Fibroblast of gingiva (primary cell): Measurements from ENCODE around the gene NALF2.

Source experiments
- DNase-seq: peaks from one replicate; pipeline ENCODE4 v3.0.0-alpha.2; 2011; ENCODE audit warnings: low read depth

The NALF2 gene

DNA sequence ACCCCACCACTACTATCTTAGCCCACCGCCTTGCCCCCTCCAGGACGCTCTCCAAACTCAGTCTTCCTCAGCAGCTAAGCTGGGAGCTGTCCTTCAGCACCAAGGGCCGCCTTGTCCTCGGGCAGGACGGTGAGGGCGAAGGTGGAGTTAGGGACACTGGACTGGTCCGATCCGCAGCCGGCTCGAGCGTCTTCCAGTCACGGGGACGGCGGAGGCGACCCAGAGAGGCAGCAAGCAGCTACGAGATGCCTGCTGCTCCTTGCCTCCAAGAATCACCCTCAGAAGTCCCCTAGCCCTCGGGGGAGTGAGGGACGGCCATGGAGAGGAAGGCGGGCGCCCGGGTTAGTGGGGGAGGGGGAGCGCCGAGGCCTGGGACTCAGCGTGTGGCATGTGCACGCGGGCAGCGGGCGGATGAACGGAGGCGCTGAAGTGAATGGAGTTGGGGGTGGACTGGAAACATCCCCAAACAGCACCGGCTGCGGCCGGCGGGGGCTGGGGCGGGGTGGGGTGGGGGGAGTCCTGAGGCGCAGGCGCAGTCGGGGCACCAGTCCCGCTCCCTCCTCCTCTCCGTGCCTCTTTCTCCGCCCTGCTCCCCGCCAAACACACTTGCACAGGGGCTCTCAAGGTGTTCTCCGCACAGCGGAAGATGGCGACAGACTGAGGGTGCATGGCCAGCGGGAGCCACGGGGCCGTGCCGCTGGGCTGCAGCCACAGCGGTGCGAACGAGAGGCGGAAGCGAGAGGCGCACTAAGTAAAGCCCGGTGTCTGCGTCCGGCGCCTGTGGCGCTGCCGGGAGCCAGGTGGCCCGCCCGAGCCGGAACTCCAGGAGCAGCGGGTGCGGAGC, at the start of gene NALF2:
Gene NALF2 (plus strand): TSS at position 545 of the 844 bp plus-strand sequence. CDS start 957 bp downstream, outside the sequence.
- DNase-seq = no peak

DNA sequence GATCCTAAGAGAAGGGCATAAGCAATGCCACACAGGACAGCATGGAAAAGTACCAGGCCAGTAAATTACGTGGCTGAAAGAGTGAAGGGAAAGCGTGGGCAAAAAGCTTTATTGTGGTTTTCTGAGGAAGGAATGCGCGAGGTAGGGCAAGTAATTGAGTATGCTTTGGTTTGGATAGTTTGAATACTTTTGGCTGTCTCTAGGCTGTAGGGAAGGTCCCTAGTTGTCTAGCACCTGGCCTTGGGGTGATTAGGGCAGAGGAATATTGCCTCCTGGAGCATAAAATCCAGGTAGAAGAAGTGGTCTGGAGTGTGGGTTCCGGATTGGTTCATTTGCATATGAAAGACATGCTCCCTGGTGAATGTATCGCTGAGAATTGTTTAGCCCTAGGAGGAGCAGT, 46.4 kb upstream of the NALF2 start:
- no peak for DNase-seq

DNA sequence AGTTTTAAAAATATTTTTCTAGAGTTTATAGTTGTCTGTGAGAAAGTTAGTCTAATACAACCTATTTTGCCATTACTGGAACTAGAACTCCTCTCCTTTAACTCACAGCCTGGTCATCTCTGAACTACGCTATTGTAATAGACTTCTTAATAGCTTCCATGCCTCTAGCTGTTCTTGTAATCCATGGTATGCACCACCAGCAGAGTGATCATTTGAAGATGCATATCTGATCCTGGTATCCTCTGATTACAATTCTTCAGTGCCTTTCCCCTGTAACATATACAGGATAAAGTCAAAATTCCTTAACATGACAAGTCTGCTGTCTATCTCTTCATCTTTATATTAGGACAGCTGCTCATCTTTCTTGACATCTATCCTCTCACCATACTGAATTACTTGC, 37.6 kb upstream of the NALF2 start:
- no peak for DNase-seq

DNA sequence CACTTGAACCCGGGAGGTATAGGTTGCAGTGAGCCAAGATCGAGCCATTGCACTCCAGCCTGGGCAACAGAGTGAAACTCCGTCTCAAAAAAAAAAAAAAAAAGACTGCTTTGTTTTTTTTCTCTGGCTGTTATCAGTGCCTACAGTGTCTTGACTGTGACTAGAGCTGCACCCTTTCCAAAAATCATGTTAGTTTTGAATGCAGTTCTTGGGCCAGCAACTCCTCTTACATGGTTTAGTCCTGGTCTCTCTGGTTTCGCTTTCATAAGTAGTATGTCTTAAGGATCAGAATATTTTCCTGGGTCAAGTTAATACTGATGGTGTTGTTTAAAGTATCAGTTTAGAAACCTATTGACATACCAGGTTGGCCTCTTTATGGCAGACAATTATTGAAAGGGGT, 34.2 kb upstream of the NALF2 start:
- DNase-seq = no peak

DNA sequence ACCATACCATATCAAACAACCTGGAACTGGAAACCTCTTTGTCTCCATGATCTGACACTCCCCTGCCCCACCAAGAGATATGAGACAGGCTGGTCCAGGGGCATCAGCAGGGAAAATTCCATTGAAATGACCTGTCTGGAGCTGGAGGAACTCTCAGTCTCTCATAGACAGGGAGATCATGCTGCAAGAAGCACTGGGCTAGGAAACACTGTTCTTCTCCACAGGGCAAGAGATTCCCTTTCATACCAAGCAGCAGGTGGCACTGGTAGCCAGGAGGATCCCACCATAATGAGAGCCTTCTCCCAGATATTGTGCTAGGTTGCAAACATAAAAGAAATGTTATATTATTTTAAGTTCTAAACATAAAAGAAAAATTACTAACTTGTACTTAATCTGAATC, 14.5 kb upstream of the NALF2 start:
- DNase-seq = no peak

DNA sequence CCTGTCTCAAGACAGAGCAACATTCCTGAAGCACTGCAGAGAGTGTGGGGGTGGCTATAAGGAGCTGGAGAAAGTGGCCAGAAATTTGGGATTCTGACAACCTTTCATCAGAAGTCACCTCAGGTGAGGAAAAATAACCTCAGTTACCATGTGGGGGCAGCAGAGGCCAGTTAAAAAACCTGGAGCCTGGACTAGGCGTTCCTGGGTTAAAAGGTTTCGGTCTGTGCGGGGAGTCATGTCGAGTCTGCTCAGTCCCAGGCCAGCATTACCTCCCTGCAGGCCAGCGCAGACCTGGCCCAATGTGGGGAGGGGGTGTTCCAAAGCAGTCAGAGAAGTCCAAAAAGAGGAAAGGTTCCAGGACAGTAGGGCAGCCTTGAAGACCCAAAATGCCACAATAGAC, 10.9 kb upstream of the NALF2 start:
- no peak for DNase-seq

DNA sequence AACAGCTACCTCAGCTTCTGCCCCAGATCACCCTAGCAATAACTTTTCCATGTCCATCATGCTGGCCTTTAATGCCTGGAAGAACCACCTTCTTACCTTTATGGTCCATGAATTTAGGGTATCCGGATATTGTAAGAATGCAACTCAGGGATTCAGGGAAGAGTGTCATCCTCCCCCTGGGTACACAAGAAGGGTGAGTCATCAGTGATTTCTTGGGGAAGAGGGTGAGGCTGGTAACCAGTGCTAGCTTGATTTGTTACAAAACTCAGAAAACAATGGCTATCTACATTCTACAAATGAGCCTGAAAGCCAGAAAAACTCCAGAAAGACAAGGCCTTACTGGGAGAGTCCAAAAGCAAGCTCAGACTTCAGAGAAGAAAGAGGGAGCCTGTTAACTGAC, 10.4 kb upstream of the NALF2 start:
- DNase-seq = no peak

DNA sequence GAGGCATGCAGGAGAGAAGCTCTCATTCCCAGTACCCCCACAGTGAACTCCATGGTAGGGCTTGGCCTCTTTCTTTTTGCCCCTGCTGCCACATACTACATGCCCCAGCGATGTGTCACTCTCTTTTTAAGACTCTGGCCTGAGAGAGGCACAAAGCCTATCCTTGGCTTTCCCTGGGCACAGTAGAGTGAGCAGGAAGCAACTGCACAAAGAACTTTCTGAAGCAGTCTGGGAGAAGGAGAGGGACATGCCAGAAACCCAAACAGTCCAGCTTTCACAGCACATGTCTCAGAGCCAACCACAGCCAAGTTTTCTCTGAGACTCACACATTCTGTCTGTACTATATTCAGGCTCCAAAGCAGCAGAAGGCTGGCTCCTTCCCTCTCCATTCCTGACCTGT, 7.9 kb upstream of the NALF2 start:
- no peak for DNase-seq

DNA sequence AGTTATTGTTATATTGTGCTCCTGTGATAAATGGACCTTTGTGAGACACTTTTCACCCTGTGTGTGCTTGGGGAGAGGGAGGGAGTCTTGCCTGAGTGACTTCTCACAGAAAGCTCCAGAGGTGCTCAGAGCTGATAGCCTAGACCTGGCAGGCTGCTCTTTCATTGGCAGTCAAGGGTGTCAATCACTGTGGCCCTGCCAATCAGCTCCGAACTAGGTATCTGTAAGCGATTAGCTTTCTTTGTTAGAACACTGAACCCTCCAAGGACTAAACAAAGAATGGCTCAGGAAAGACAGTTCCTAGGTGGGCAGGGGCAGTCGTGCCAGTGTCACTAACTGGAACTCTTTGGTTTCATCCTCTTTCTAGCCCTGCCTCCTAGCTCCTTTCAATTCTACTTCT, 2.7 kb upstream of the NALF2 start:
- DNase-seq = no peak

DNA sequence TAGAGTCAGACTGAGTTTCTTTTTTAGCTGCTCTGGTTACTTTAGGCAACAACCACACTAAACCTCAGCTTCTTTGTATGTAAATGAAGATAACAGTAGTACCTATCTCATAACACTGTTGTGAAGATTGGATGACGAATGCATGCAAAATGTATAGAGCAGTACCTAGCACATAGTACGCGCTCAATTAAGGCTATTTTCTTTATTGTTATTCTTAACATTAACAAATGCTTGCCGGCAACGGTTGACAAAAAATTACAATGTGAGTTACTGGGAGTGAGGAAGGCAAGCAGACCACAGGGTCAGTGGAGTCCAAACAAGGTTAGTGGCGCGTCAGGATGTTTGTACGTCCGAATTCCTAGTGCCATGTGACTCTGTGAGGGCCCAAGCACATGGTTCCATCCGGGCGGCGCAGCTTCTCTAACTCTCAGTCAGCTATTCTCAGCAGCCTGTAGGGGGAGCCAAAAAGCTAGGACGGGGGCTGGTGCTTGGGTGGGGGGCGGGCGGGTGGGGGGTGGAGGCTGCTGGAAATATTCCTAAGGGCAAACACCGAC, 821 bp upstream of the NALF2 start:
- DNase-seq = no peak

DNA sequence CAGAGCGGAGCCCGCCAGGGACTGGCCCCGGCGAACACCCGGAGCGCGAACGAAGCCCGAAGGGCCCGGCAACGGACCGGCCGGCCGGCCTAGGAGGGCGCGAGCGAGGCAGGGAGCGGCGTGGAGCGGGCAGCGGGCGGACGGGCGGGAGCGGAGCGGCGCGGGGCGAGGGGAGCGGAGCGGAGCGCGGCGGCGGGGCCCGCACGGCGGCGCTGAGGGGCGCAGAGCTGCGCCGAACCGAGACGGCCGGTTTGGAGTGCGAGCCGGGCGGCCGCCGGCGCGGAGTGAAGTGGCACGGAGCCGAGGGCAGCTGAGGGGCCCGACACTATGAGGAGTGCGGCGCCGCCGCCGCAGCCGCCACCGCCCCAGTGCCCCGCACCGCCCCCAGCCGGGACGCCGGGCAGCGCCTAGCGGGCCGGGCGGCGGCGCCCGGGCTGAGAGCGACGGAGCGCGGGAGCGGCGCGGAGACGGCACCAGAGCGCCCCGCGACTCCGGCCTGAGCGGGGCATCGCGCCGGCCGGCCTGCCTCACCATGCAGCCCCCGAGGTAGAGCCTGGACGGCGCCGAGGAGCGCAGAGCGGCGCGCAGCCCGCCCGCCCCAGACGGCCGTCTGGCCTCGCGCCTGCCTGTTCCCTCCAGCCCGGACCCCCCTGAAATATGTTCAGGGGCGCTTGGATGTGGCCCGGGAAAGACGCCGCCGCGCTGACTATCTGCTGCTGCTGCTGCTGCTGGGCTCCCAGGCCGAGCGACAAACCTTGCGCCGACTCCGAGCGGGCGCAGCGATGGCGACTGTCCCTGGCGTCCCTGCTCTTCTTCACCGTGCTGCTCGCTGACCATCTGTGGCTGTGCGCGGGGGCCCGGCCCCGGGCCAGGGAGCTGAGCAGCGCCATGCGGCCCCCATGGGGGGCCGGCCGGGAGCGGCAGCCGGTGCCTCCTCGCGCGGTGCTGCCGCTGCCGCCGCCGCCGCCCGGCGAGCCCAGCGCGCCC, 793 bp downstream of the NALF2 start:
- DNase-seq = no peak

DNA sequence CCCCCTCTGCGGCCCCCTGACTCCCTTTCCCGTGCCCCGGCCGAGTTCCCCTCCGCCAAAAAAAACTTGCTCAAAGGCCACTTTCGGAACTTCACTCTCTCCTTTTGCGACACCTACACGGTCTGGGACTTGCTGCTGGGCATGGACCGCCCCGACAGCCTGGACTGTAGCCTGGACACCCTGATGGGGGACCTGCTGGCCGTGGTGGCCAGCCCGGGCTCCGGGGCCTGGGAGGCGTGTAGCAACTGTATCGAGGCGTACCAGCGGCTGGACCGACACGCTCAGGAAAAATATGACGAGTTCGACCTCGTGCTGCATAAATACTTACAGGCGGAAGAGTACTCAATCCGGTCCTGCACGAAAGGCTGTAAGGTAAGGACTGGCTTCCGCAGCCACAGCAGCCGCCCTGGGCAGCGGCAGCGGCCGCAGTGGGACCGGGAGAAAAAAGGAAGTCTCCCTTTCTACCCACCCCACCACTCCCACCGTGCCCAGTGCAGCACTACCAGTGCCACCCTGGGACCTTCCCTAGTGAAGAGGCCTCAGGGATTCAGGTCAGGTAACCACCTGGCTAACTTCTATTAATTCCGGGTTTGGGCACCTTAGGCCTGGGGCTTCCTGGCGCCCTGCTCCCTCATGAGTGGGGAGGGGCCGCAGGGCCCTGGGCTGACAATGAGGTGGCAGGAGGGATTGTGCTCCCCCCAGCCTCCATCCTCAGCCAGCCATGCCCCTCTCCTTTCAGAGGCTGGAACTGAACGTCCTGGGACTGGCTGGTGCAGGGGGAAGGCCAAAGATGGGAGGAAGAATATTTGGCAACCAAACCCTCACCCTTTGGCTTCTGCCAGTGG, 1.9 kb downstream of the NALF2 start:
- no peak for DNase-seq

DNA sequence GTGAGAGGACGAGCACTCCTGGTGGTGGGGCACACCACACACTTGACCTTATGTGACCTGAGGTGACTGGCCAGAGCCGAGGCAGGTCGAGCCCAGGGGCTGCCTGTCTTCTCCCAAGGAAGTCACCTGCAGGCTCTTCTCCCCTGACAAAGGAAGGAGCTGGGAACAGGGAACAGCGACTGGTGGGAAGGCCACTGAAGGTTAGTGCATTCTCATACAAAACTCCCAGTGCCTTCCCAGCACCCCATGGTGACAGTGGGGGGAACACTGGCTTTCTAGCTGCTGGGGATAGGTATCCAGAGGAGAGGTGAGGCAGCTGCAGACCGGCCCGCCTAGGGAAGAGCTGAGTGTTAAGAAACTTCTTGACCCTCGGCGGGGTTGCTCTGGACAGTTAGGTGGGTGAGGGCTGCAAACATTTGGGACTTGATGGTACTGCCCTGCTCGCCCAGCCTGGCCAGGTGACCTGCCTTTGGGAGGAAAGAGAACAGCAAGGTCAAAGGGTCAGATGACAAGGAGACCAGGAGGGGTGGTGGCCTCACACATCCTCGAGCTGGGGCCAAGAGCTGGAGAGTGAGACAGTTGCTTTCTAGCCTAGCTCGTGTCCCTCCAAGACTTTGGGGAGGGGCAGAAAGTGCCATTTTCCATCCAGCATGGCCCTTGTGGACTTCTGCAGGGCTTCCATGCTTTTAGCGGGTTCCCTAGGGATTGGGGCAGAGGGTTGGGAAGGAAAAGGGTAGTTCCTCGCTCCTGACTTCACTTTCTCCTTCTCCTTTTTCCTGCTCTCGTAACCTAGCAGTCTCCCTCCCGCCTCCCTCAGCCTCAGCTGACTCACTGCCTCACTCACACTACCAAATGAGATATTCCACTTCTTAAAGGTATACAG, 2.7 kb downstream of the NALF2 start:
- no peak for DNase-seq

DNA sequence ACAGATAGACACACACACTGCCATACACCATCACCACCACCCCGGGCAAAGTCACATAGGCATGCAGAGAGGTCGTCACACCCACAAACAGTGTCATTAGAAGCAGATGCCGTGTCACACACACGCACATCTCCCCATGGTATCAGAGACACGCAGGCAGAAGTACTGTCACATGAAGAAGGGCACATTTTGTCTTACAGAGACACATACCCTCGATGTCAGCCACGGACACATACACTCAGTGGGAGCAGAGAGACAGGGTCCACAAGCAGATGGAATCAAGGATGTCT, 3.3 kb downstream of the NALF2 start:
- DNase-seq = no peak

DNA sequence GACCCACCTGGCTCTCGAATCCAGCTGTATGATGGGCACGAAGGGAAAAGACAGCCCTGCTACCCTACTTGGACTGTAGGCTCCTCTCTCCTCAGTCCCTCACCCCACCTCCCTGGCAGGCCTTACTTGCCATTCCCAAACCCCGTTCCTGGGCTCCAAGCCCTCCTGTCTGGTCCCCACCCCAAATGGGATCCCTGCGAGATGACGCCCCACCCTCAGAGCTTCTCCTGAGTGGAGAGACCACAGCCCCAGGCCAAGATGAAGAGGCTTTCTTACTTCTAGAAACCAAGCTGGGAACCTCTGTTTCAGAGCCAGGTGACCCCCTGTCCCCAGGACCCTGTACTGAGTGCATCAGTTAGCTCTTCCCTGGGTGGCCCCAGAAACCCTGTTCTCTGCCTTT, 4.5 kb downstream of the NALF2 start:
- DNase-seq = no peak

DNA sequence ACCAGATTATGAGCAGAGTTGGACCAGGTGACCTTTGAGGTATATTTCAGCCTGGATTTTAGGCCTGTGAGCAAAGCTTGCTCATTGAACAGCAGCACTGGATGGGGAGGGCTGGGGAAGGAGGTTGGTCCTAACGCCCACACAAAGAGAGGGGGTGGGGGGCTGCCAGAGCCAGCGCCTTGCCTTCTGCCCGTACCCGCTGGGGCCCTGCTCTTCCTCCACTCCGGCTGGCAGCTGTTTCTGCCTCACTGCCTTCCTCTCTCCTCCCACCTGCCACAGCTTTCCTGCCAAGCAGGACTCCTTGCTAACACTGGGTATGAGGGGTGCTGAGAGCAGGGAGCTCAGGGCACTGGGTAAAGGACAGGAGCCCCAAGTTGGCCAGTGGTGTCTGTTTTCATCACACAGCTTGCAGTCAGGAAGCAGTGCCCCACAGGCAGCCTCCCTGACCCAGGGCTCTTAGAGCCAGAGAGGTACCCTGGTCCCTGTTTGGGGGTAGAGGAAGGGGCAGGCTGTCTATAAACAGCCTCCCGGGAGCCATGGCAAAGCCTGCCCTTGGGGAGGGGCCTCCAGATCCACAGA, 6.1 kb downstream of the NALF2 start:
- DNase-seq = no peak

DNA sequence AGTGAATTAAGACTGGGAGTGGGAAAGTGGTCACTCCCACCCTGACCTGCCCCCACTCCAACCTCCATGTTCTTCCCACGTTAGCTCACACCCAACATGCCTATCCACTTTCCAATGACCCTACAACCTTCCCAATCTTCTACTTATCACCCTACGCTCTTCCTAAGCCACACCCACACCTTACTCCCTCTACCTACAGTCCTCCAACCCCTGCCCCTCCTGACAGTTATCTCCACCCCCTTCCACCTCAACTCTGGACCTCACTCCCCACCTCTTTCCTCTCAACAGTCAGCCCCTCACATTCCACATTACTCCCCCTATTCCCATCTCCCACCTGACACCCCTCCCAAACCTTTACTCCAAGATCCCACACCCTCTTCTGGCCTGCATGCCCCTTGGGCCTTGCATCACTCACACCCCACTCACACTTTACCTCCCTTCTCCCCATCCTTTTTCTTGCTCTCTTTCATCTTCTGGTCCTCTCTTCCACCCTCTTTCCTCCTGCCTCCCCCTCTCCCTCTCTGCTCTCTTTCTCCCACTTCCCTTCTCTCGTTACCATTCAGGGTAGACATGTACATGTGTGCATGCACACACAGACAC, 6.9 kb downstream of the NALF2 start:
- no peak for DNase-seq

DNA sequence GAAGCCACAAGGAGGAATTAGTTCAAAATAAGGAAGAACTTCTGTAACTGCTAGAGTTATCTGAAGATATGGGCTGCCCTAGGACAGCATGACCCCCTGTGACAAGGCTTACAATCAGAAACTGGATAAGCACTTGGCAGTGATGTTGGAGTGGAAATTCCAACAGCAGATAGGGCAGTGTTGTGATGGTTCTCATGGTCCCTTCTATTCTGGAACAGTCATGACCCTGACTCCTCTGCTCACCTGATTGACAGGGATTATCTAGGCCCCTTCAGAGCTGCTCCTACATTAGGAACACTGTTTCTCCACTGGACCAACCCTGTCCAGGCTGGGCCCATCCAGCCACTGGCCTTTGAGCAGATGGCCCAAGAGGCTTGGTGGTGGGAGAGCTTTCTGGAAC, 17.9 kb downstream of the NALF2 start:
- no peak for DNase-seq

DNA sequence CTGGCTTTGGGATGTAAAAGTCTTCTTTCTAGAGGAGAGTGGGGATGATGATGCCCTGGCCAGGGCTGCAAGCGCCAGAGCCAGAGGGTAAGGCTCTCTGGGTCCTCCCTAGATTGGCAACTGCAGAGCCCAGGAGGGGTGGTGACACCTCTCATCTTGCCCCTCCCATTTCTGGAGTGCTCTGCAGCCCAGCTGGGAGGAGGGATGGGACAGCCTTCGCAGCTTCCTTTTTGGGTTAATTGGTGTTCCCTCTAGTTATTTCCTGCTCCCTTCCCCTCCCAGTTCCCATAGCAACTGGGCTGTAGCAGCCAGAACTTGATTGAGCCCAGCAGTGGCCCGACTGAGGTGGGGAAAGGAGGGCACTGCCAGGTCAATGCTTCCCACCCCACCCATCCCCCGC, 19.2 kb downstream of the NALF2 start:
- no peak for DNase-seq

DNA sequence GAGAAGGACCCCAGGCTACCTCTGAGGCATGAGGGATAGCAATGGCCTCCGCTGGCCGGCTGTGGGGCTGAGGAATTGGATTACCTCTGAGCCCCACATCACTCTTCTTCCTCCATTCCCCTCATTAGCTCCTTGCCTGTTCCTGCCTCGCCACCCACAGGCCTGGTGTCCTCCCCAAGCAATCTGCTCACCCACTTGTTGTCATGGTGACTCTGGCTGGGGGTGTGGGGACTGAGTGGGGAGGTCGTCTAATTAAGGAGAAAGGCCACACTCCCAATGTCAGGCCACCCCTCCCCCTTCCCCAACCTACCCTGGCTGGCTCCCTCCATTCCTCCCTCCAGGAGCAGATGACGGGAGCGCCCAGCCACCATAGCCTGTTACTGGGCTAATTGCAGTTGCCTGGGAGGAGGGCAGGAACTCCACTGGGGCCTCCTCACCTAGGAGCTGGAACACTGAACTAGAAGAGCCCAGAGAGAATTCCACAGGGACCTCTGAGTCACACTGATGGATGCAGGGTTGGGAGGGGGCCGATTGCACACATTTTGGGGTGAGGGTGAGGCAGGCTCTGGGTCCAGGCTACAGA, 20.7 kb downstream of the NALF2 start:
- DNase-seq = no peak
